H1 (cell line): ENCODE results near the gene LGI4. TPM values are rescaled to one million over a fixed set of nuclear protein-coding genes. Genes with fewer than 3 reads are reported as not detected.
A peak's percentile ranks its signal among the peaks of the same experiment; 100 is the strongest.

Source experiments
- CTCF ChIA-PET: fragments of 300-600 bp; sonication (Branson Sonifier 250); formaldehyde crosslinking; loops from one replicate; lab custom pipeline; 2021; ENCODE audit not compliant: partially characterized antibody; lab: Charles Lee
- POLR2A ChIA-PET: fragments of 300-600 bp; sonication (Branson Sonifier 250); formaldehyde crosslinking; loops from one replicate; lab custom pipeline; 2021; ENCODE audit warnings: inconsistent platforms; ENCODE audit not compliant: partially characterized antibody; lab: Charles Lee
- DNase-seq, 2 experiments: peaks; one replicate each; pipeline versions ENCODE4 v3.0.0 to v3.0.0-alpha.2; 2010 to 2022; ENCODE audit warnings: low spot score in 2 of 2, low read depth in 1 of 2, mixed read lengths in 1 of 2
- FAIRE-seq: peaks from 2 replicates; lab custom pipeline; 2011; peaks lifted over from hg19 to GRCh38; lab: Jason Lieb, UNC
- H2AFZ ChIP-seq: 2 replicates; pipeline ENCODE4 v1.8.1; 2012; ENCODE audit warnings: low read length, inconsistent platforms
- H2AK5ac ChIP-seq: 2 replicates; pipeline ENCODE4 v1.6.1; 2013; ENCODE audit warnings: low read depth, low read length
- H2BK120ac ChIP-seq: replicated peaks from 2 replicates; pipeline ENCODE3; 2013; ENCODE audit warnings: low read depth, low read length, inconsistent platforms
- H2BK12ac ChIP-seq: 2 replicates; pipeline ENCODE4 v1.6.1; 2013; ENCODE audit warnings: low read depth, low read length
- H2BK15ac ChIP-seq: 2 replicates; pipeline ENCODE4 v1.6.1; 2013; ENCODE audit warnings: low read length
- H2BK20ac ChIP-seq: 2 replicates; pipeline ENCODE4 v1.6.1; 2013; ENCODE audit warnings: low read length
- H2BK5ac ChIP-seq: 2 replicates; pipeline ENCODE4 v1.6.1; 2013; ENCODE audit warnings: low read depth, low read length
- H3K14ac ChIP-seq: 2 replicates; pipeline ENCODE4 v1.6.1; 2013; ENCODE audit warnings: inconsistent platforms; ENCODE audit not compliant: insufficient read length
- H3K18ac ChIP-seq: 2 replicates; pipeline ENCODE4 v1.6.1; 2013; ENCODE audit warnings: low read length; ENCODE audit errors: extremely low read depth
- H3K23ac ChIP-seq: 2 replicates; pipeline ENCODE4 v1.6.1; 2013; ENCODE audit warnings: inconsistent platforms; ENCODE audit not compliant: insufficient read length
- H3K23me2 ChIP-seq: 2 replicates; pipeline ENCODE4 v1.6.1; 2013; ENCODE audit warnings: low read depth, low read length
- H3K27ac ChIP-seq: 2 replicates; pipeline ENCODE4 v1.6.1; 2011; ENCODE audit warnings: low read depth, low read length, inconsistent platforms
- H3K27me3 ChIP-seq, 4 experiments: replicated peaks in 1 of 4; 1 replicate in 1 of 4; 2 replicates in 3 of 4; pipeline versions ENCODE4 v1.6.1 to v1.8.1; 2011 to 2013; ENCODE audit warnings: low read length in 3 of 4, mild to moderate bottlenecking in 3 of 4, inconsistent platforms in 2 of 4, mixed read lengths in 2 of 4, moderate library complexity in 1 of 4; ENCODE audit not compliant: control insufficient read depth in 3 of 4, insufficient read depth in 3 of 4; ENCODE audit errors: extremely low read depth in 1 of 4
- H3K36me3 ChIP-seq, 4 experiments: 2 replicates each; pipeline versions ENCODE4 v1.6.1 to v1.8.1; 2011 to 2013; ENCODE audit warnings: mild to moderate bottlenecking in 4 of 4, low read length in 3 of 4, moderate library complexity in 2 of 4, control low read depth in 1 of 4, inconsistent platforms in 1 of 4; ENCODE audit not compliant: insufficient read depth in 4 of 4, control insufficient read depth in 2 of 4
- H3K4ac ChIP-seq: replicated peaks from 2 replicates; pipeline ENCODE3; 2013; ENCODE audit warnings: low read length, low read depth, mixed read lengths, inconsistent platforms; ENCODE audit not compliant: insufficient read length
- H3K4me1 ChIP-seq, 4 experiments: replicated peaks in 1 of 4; 1 replicate in 1 of 4; 2 replicates in 3 of 4; pipeline versions ENCODE4 v1.6.1 to v1.8.1; 2011 to 2013; ENCODE audit warnings: low read length in 3 of 4, inconsistent platforms in 2 of 4, mixed read lengths in 1 of 4; ENCODE audit not compliant: insufficient read depth in 4 of 4, control insufficient read depth in 3 of 4
- H3K4me2 ChIP-seq, 2 experiments: 2 replicates each; pipeline versions ENCODE4 v1.6.1 to v1.8.1; 2011 to 2013; ENCODE audit warnings: low read depth in 2 of 2, low read length in 2 of 2, control low read depth in 1 of 2, inconsistent platforms in 1 of 2, mild to moderate bottlenecking in 1 of 2; ENCODE audit not compliant: insufficient read depth in 1 of 2
- H3K4me3 ChIP-seq, 4 experiments: fragments of 200-600, 300-600 bp in 1 of 4; sonication (generic), shearing (Covaris generic), sonication (Bioruptor Twin) in 1 of 4; 2 replicates each; pipeline versions ENCODE4 v1.5.1 to v1.8.1; 2011 to 2016; ENCODE audit warnings: low read length in 4 of 4, low read depth in 3 of 4, control low read depth in 2 of 4, inconsistent platforms in 2 of 4, mild to moderate bottlenecking in 2 of 4, mixed read lengths in 1 of 4, moderate library complexity in 1 of 4; ENCODE audit not compliant: insufficient read depth in 2 of 4; ENCODE audit errors: extremely low read depth in 1 of 4
- H3K56ac ChIP-seq: replicated peaks from 2 replicates; pipeline ENCODE3; 2013; ENCODE audit warnings: low read depth, mild to moderate bottlenecking, mixed read lengths, low read length, inconsistent platforms; ENCODE audit not compliant: insufficient read length
- H3K79me1 ChIP-seq: 2 replicates; pipeline ENCODE4 v1.6.1; 2013; ENCODE audit warnings: low read depth, low read length, control low read depth
- H3K79me2 ChIP-seq, 2 experiments: 2 replicates each; pipeline versions ENCODE4 v1.6.1 to v1.8.1; 2012 to 2013; ENCODE audit warnings: low read length in 2 of 2, mild to moderate bottlenecking in 2 of 2, inconsistent platforms in 1 of 2; ENCODE audit not compliant: insufficient read depth in 2 of 2, control insufficient read depth in 1 of 2
- H3K9ac ChIP-seq, 4 experiments: replicated peaks in 1 of 4; 1 replicate in 1 of 4; 2 replicates in 3 of 4; pipeline versions ENCODE4 v1.6.1 to v1.8.1; 2011 to 2013; ENCODE audit warnings: low read depth in 3 of 4, low read length in 3 of 4, control low read depth in 2 of 4, mild to moderate bottlenecking in 2 of 4, moderate library complexity in 2 of 4, inconsistent platforms in 1 of 4; ENCODE audit errors: extremely low read depth in 1 of 4
- H3K9me3 ChIP-seq, 2 experiments: 2 replicates each; pipeline versions ENCODE4 v1.6.1 to v1.8.1; 2012 to 2013; ENCODE audit warnings: mild to moderate bottlenecking in 2 of 2, moderate library complexity in 2 of 2, control low read depth in 1 of 2, inconsistent platforms in 1 of 2, low read depth in 1 of 2, low read length in 1 of 2, mixed read lengths in 1 of 2; ENCODE audit not compliant: insufficient read depth in 2 of 2
- H4K20me1 ChIP-seq, 2 experiments: replicated peaks in 1 of 2; 2 replicates each; pipeline versions ENCODE3 to v1.8.1; 2011 to 2013; ENCODE audit warnings: inconsistent platforms in 2 of 2, low read length in 2 of 2, mild to moderate bottlenecking in 1 of 2; ENCODE audit not compliant: insufficient read depth in 2 of 2, control insufficient read depth in 1 of 2
- H4K5ac ChIP-seq: 2 replicates; pipeline ENCODE4 v1.6.1; 2013; ENCODE audit warnings: low read length, low read depth, mixed read lengths, inconsistent platforms; ENCODE audit not compliant: insufficient read length
- H4K8ac ChIP-seq: 2 replicates; pipeline ENCODE4 v1.8.0; 2013; ENCODE audit warnings: mild to moderate bottlenecking, moderate library complexity, low read length, inconsistent platforms; ENCODE audit not compliant: insufficient read depth; ENCODE audit errors: extremely low read depth
- H4K91ac ChIP-seq: replicated peaks from 2 replicates; pipeline ENCODE3; 2013; ENCODE audit warnings: low read length, mixed read lengths, inconsistent platforms; ENCODE audit not compliant: insufficient read length
- BACH1 ChIP-seq: IDR thresholded peaks from 2 replicates; pipeline ENCODE4 v1.6.1; 2012; ENCODE audit warnings: low read length, improper control_type of control experiment
- BRCA1 ChIP-seq: IDR thresholded peaks from 2 replicates; pipeline ENCODE4 v1.6.1; 2012; ENCODE audit warnings: low read depth, low read length, improper control_type of control experiment
- GABPA ChIP-seq: IDR thresholded peaks from 2 replicates; pipeline ENCODE4 v1.6.1; 2011; ENCODE audit warnings: mild to moderate bottlenecking, low read length, moderate library complexity, borderline replicate concordance; ENCODE audit not compliant: insufficient read depth
- GTF2F1 ChIP-seq: IDR thresholded peaks from 2 replicates; pipeline ENCODE4 v1.6.1; 2012; ENCODE audit warnings: low read depth, low read length, improper control_type of control experiment, borderline replicate concordance
- JUN ChIP-seq: IDR thresholded peaks from 2 replicates; pipeline ENCODE4 v1.6.1; 2011; ENCODE audit warnings: low read depth, mild to moderate bottlenecking, improper control_type of control experiment, low read length
- JUND ChIP-seq: IDR thresholded peaks from 2 replicates; pipeline ENCODE4 v1.6.1; 2011; ENCODE audit warnings: mild to moderate bottlenecking, improper control_type of control experiment, low read length
- KDM4A ChIP-seq: IDR thresholded peaks from one replicate; pipeline ENCODE4 v1.7.1; 2012; ENCODE audit warnings: low read depth, mild to moderate bottlenecking, moderate library complexity, low read length, inconsistent platforms; ENCODE audit not compliant: severe bottlenecking
- POLR2A ChIP-seq, 2 experiments: IDR thresholded peaks; 1 replicate in 1 of 2; 2 replicates in 1 of 2; pipeline ENCODE4 v1.6.1; 2011; ENCODE audit warnings: low read depth in 2 of 2, low read length in 2 of 2, mild to moderate bottlenecking in 2 of 2; ENCODE audit errors: control extremely low read depth in 1 of 2
- SIX5 ChIP-seq: IDR thresholded peaks from 2 replicates; pipeline ENCODE4 v1.6.1; 2011; ENCODE audit warnings: mild to moderate bottlenecking, low read depth, low read length
- SP1 ChIP-seq: IDR thresholded peaks from 2 replicates; pipeline ENCODE4 v1.6.1; 2011; ENCODE audit warnings: low read depth, low read length
- SP2 ChIP-seq: IDR thresholded peaks from 2 replicates; pipeline ENCODE4 v1.6.1; 2012; ENCODE audit warnings: mild to moderate bottlenecking, low read length, inconsistent platforms
- SP4 ChIP-seq: IDR thresholded peaks from 2 replicates; pipeline ENCODE4 v1.6.1; 2012; ENCODE audit warnings: low read length, inconsistent platforms
- SRF ChIP-seq: IDR thresholded peaks from 2 replicates; pipeline ENCODE4 v1.6.1; 2011; ENCODE audit warnings: mild to moderate bottlenecking, low read depth, low read length, moderate library complexity
- TCF12 ChIP-seq: IDR thresholded peaks from 2 replicates; pipeline ENCODE4 v1.6.1; 2011; ENCODE audit warnings: low read depth, mild to moderate bottlenecking, low read length
- WGBS, 2 experiments: shearing (Covaris generic) in 1 of 2; methylation state at CpG; one replicate each; pipeline versions ENCODE4 v1.1.6 to v1.1.7; 2013 to 2015; ENCODE audit warnings: low lambda C conversion rate in 2 of 2, mixed read lengths in 2 of 2, inconsistent platforms in 1 of 2, low coverage in 1 of 2, missing lambda C conversion rate in 1 of 2; ENCODE audit not compliant: insufficient replicate concordance in 2 of 2, insufficient coverage in 1 of 2, insufficient read length in 1 of 2; ENCODE audit errors: extremely low coverage in 1 of 2, missing lambda C conversion rate in 1 of 2; 5-methylcytosine and 5-hydroxymethylcytosine counted together
- polyA plus RNA-seq, 7 experiments: library from polyadenylated mRNA; depleted of rRNA in 3 of 7; stranded (reverse) in 5 of 7; unstranded in 2 of 7; fragments of >200 nt in 5 of 7; fragments of 200-250 nt in 2 of 7; gene quantifications; 1 replicate in 5 of 7; 2 replicates in 1 of 7; 4 replicates in 1 of 7; pipeline versions ENCODE4 v1.2.1 to v1.2.3, GENCODE V29; 2011 to 2013; ENCODE audit warnings: missing spikeins in 2 of 7, mixed read lengths in 2 of 7
- total RNA-seq: library from RNA; stranded (reverse); fragmentation: NEBNext Ultra II Directional; extraction: Animal tissue kit (Norgen Biotek cat#: 25700); gene quantifications from 2 replicates; pipeline ENCODE4 v1.2.1, GENCODE V29; 2021
- TF ChIP-seq, protein P1 (sequence below): IDR thresholded peaks from 2 replicates; pipeline ENCODE4 v1.6.1; 2012; ENCODE audit warnings: inconsistent platforms

Gene LGI4
- total and polyA plus RNA-seq, 2 of the 8 experiments (the other 6 are each of a cell fraction or from before 2014, with no cell fraction given): 2.0 to 8.2 TPM

DNA sequence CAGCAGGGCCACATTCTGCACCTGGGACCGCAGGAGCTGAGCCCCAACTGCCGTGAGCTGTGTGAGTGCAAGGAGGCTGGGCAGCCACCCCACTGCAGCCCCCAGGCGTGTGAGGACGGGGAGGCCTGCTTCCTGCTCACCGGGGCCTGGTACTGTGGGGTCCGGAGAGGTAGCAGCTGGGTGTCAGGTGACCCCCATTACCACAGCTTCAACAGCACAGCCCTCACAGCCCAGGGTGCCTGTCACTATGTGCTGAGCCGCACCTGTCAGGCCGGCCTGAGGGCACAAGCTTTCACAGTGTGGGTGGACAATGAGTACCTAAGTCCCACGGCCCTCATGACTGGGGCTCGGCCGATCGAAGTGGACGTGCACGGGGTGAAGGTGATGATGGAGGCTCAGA lies 55.0 kb downstream of the LGI4 start:
- Histone ChIP-seq H2BK12ac (peak overlapping the region; percentile 50; the same call in 1 of the 2 replicates), H3K79me1 (no peaks in the 10 kb centered on the region), H2BK20ac (0 out of 2 replicates have a peak overlapping the region, but pooled peaks have one; percentile 48), H4K20me1 (no peaks in the 10 kb centered on the region), H3K9me3 (no peaks in the 10 kb centered on the region; a peak in 1 of 4 replicates), H3K9ac (no peak overlapping the region), H3K14ac (no peak overlapping the region), H3K4ac (no peak overlapping the region), H3K23ac (no peak overlapping the region), H3K4me3 (no peak overlapping the region), H3K36me3 (no peaks in the 10 kb centered on the region), H3K27me3 (peaks cover 0 to 2% (median 0%) of the 10 kb centered on the region in 4 experiments; a peak in 3 of 7 replicates), H3K4me2 (no peak overlapping the region), H3K79me2 (no peaks in the 10 kb centered on the region), H3K27ac (no peak overlapping the region), H2BK5ac (no peak overlapping the region; the same call in 1 of the 2 replicates), H4K91ac (no peak overlapping the region), H3K23me2 (no peaks in the 10 kb centered on the region; the same call in 1 of the 2 replicates), H3K18ac (no peak overlapping the region), H3K4me1 (peaks cover 0 to 5% (median 1%) of the 10 kb centered on the region in 4 experiments; a peak in 2 of 7 replicates), H4K8ac (no peak overlapping the region), H4K5ac (no peak overlapping the region), H2BK120ac (no peak overlapping the region), H2BK15ac (no peak overlapping the region), H2AK5ac (no peak overlapping the region)
- no peak for FAIRE-seq
- no peak for DNase-seq
- 89% methylated on average over 14 of the region's 14 CpGs; no CpG with 5 or more reads in 1 of the 2 experiments for WGBS, 2 experiments
- ChIA-PET CTCF (interaction anchor here (1.3 to 4.4 kb wide), 4 partner anchors 9 to 56 kb away, joined by 4 to 34 read pairs (median 16); partner anchors contain the start of gene LGI4), POLR2A (interaction anchor here (0.6 kb wide), 1 partner anchor 1752 kb away, joined by 3 read pairs; no protein-coding TSS in a partner anchor)
- TF ChIP-seq GTF2F1 (no peak), JUND (no peak), GABPA (no peak), KDM4A (no peak), SRF (no peak), SIX5 (no peak), SP2 (no peak), SP4 (no peak), BACH1 (no peak), POLR2A (IDR thresholded peaks at IDR 0.05; ENCODE audit: control extremely low read depth in 1 of 2, low read depth in 2 of 2, low read length in 2 of 2) (no peak), BRCA1 (no peak), TCF12 (no peak), SP1 (no peak), JUN (no peak)
- TF ChIP-seq, protein P1, sequence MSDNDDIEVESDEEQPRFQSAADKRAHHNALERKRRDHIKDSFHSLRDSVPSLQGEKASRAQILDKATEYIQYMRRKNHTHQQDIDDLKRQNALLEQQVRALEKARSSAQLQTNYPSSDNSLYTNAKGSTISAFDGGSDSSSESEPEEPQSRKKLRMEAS: no peak
- TF ChIP-seq, all 59 proteins: peak for 0
- no peak overlapping the region for H2AFZ ChIP-seq
- no peak overlapping the region for H3K56ac ChIP-seq
